Astrocyte (in vitro differentiated cells and primary cell): Measurements from ENCODE around the gene SPHK2. TPM values are rescaled to one million over a fixed set of nuclear protein-coding genes. Genes with fewer than 3 reads are reported as not detected.

ENCODE experiments used
- DNase-seq: peaks from one replicate; pipeline ENCODE4 v3.0.0-alpha.2; 2010; ENCODE audit warnings: low read depth
- FAIRE-seq: peaks from 2 replicates; lab custom pipeline; 2011; peaks lifted over from hg19 to GRCh38; lab: Jason Lieb, UNC
- H2AFZ ChIP-seq: 2 replicates; pipeline ENCODE4 v1.6.0; 2012; ENCODE audit warnings: low read depth, low read length, inconsistent platforms
- H3K27ac ChIP-seq: 2 replicates; pipeline ENCODE4 v1.5.1; 2011; ENCODE audit warnings: low read depth, low read length, inconsistent platforms
- H3K27me3 ChIP-seq: 2 replicates; pipeline ENCODE4 v1.6.0; 2011; ENCODE audit warnings: low read length, inconsistent platforms; ENCODE audit not compliant: insufficient read depth
- H3K36me3 ChIP-seq: 2 replicates; pipeline ENCODE4 v1.5.1; 2011; ENCODE audit warnings: low read length, inconsistent platforms; ENCODE audit not compliant: insufficient read depth
- H3K4me1 ChIP-seq: 2 replicates; pipeline ENCODE4 v1.5.1; 2011; ENCODE audit warnings: low read length, inconsistent platforms; ENCODE audit not compliant: insufficient read depth
- H3K4me2 ChIP-seq: 2 replicates; pipeline ENCODE4 v1.6.0; 2012; ENCODE audit warnings: low read length, inconsistent platforms
- H3K4me3 ChIP-seq: 2 replicates; pipeline ENCODE4 v1.5.1; 2011; ENCODE audit warnings: low read depth, mild to moderate bottlenecking, low read length, inconsistent platforms; ENCODE audit not compliant: insufficient read depth
- H3K79me2 ChIP-seq: 2 replicates; pipeline ENCODE4 v1.6.0; 2012; ENCODE audit warnings: mild to moderate bottlenecking, low read length, inconsistent platforms; ENCODE audit not compliant: insufficient read depth
- H3K9ac ChIP-seq: 2 replicates; pipeline ENCODE4 v1.6.0; 2012; ENCODE audit warnings: mild to moderate bottlenecking, low read length, inconsistent platforms
- H3K9me3 ChIP-seq: 2 replicates; pipeline ENCODE4 v1.5.1; 2012; ENCODE audit warnings: low read depth, mild to moderate bottlenecking, low read length, inconsistent platforms; ENCODE audit not compliant: insufficient read depth
- H4K20me1 ChIP-seq: 2 replicates; pipeline ENCODE4 v1.6.0; 2012; ENCODE audit warnings: low read length, inconsistent platforms; ENCODE audit not compliant: insufficient read depth
- H3K27ac Mint-ChIP-seq: one replicate; pipeline ENCODE4 v1.8.0; 2021; ENCODE audit warnings: mild to moderate bottlenecking, mixed read lengths; ENCODE audit not compliant: unreplicated experiment
- H3K27me3 Mint-ChIP-seq: one replicate; pipeline ENCODE4 v1.8.0; 2021; ENCODE audit warnings: low read depth, mixed read lengths; ENCODE audit not compliant: unreplicated experiment
- H3K36me3 Mint-ChIP-seq: one replicate; pipeline ENCODE4 v1.8.0; 2021; ENCODE audit warnings: low read depth, mixed read lengths; ENCODE audit not compliant: unreplicated experiment
- H3K4me1 Mint-ChIP-seq: one replicate; pipeline ENCODE4 v1.8.0; 2021; ENCODE audit warnings: low read depth, mixed read lengths; ENCODE audit not compliant: unreplicated experiment
- H3K4me3 Mint-ChIP-seq: one replicate; pipeline ENCODE4 v1.8.0; 2021; ENCODE audit warnings: mild to moderate bottlenecking, moderate library complexity, mixed read lengths; ENCODE audit not compliant: unreplicated experiment
- H3K9me3 Mint-ChIP-seq: one replicate; pipeline ENCODE4 v1.8.0; 2021; ENCODE audit warnings: mild to moderate bottlenecking, mixed read lengths; ENCODE audit not compliant: unreplicated experiment
- CTCF ChIP-seq: IDR thresholded peaks from 2 replicates; pipeline ENCODE4 v1.5.1; 2011; ENCODE audit warnings: low read depth, mild to moderate bottlenecking, inconsistent platforms, low read length, moderate library complexity; ENCODE audit not compliant: insufficient read depth
- EZH2 ChIP-seq: IDR thresholded peaks from 2 replicates; pipeline ENCODE4 v1.6.1; 2012; ENCODE audit warnings: mild to moderate bottlenecking, low read length, inconsistent platforms; ENCODE audit not compliant: insufficient read depth
- total RNA-seq: library from RNA; stranded (reverse); gene quantifications from 2 replicates; pipeline ENCODE4 v1.2.1, GENCODE V29; 2021

The SPHK2 gene
- total RNA-seq, 1 donor from 2014 or later, result 29.4 TPM

GRCh38 chr19:48596237-48596636, 23.1 kb upstream of the SPHK2 start:
- H2AFZ ChIP-seq, result no peak overlapping the region
- H3K9me3 Mint-ChIP-seq, result no peaks in the 10 kb centered on the region
- H3K4me3 ChIP-seq, result no peak overlapping the region
- H3K9me3 ChIP-seq, result no peaks in the 10 kb centered on the region
- TF ChIP-seq CTCF, result no peak
- TF ChIP-seq EZH2, result no peak
- H3K4me2 ChIP-seq, result no peak overlapping the region
- no peak overlapping the region for H3K4me3 Mint-ChIP-seq
- H3K4me1 ChIP-seq, result no peaks in the 10 kb centered on the region
- no peaks in the 10 kb centered on the region for H3K36me3 Mint-ChIP-seq
- H3K27ac Mint-ChIP-seq, result no peak overlapping the region
- DNase-seq (no peak), FAIRE-seq (no peak)
- H3K27me3 Mint-ChIP-seq, result peaks cover 15% of the 10 kb centered on the region
- H3K36me3 ChIP-seq, result no peaks in the 10 kb centered on the region
- H3K27ac ChIP-seq, result no peak overlapping the region
- H4K20me1 ChIP-seq, result no peaks in the 10 kb centered on the region
- H3K9ac ChIP-seq, result no peak overlapping the region
- H3K27me3 ChIP-seq, result no peaks in the 10 kb centered on the region
- no peaks in the 10 kb centered on the region for H3K79me2 ChIP-seq
- H3K4me1 Mint-ChIP-seq, result no peaks in the 10 kb centered on the region

DNA sequence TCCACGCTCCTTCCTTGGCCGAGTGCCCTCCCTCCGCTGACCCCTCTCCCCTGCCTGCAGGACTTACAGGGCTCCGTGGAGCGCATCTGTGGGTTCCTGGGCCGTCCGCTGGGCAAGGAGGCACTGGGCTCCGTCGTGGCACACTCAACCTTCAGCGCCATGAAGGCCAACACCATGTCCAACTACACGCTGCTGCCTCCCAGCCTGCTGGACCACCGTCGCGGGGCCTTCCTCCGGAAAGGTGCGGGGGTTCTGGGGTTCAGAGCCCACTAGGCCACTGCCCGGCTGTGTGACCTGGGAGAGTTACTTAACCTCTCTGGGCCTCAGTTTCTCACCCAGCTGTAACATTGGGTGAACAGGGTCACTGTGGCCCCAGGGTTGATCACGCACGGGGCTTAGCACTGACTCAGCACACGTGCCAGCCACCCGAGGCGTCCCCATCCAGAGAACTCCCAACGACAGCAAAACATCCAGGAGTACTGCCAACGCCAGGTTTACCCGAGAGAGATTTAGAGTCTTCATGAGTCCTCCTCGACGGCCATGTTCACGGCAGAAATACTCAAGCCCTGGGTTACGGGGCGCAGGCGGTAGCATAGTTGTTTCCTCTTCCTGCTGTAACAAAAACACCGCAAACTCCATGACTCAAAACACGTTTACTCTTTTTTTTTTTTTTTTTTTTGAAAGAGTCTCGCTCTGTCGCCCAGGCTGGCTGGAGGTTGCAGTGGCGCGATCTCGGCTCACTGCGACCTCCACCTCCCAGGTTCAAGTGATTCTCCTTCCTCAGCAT, 22.4 kb upstream of the SPHK2 start:
- no peaks in the 10 kb centered on the region for H4K20me1 ChIP-seq
- H3K9me3 ChIP-seq, result no peaks in the 10 kb centered on the region
- H3K9me3 Mint-ChIP-seq, result no peaks in the 10 kb centered on the region
- TF ChIP-seq CTCF (no peak), EZH2 (no peak)
- H3K27me3 ChIP-seq, result no peaks in the 10 kb centered on the region
- H3K79me2 ChIP-seq, result no peaks in the 10 kb centered on the region
- H3K9ac ChIP-seq, result no peak overlapping the region
- DNase-seq, result no peak
- no peak for FAIRE-seq
- H3K27ac Mint-ChIP-seq, result peak overlapping the region; percentile 34
- no peak overlapping the region for H2AFZ ChIP-seq
- H3K36me3 ChIP-seq, result no peaks in the 10 kb centered on the region
- no peaks in the 10 kb centered on the region for H3K36me3 Mint-ChIP-seq
- peaks cover 10% of the 10 kb centered on the region for H3K27me3 Mint-ChIP-seq
- no peak overlapping the region for H3K4me3 ChIP-seq
- no peaks in the 10 kb centered on the region for H3K4me1 Mint-ChIP-seq
- no peak overlapping the region for H3K4me2 ChIP-seq
- no peak overlapping the region for H3K4me3 Mint-ChIP-seq
- no peaks in the 10 kb centered on the region for H3K4me1 ChIP-seq
- no peak overlapping the region for H3K27ac ChIP-seq

GRCh38 chr19:48598996-48599700, 20.2 kb upstream of the SPHK2 start:
- Histone ChIP-seq H3K9me3 (no peaks in the 10 kb centered on the region), H3K4me2 (no peak overlapping the region), H3K27me3 (no peaks in the 10 kb centered on the region), H3K79me2 (no peaks in the 10 kb centered on the region), H3K9ac (no peak overlapping the region), H3K36me3 (no peaks in the 10 kb centered on the region), H3K4me1 (no peaks in the 10 kb centered on the region), H4K20me1 (no peaks in the 10 kb centered on the region), H3K4me3 (no peak overlapping the region), H2AFZ (no peak overlapping the region), H3K27ac (no peak overlapping the region)
- Mint-ChIP-seq H3K27me3 (peaks cover 10% of the 10 kb centered on the region), H3K4me3 (no peak overlapping the region), H3K9me3 (no peaks in the 10 kb centered on the region), H3K4me1 (no peaks in the 10 kb centered on the region), H3K27ac (no peak overlapping the region), H3K36me3 (peaks cover 1% of the 10 kb centered on the region)
- DNase-seq (no peak), FAIRE-seq (no peak)
- TF ChIP-seq EZH2 (no peak), CTCF (no peak)
